DMS114 treated with DMSO at 0.1 percent for 48 hours (cell line): ENCODE data around the gene LRRFIP1.
"Not testable (repeated sequence)": the region's sequence is repeated elsewhere in the genome, so short reads cannot be mapped to it uniquely, and the experiment has no call there.

ENCODE experiments used
- DNase-seq: peaks from one replicate; lab custom pipeline; 2025; ENCODE audit not compliant: unreplicated experiment; lab: John Stamatoyannopoulos, UW

The LRRFIP1 gene

GRCh38 chr2:237765875-237766274 lies 138.5 kb downstream of the LRRFIP1 start:
- DNase-seq: no peak

- DNase-seq: no peak
Measured at GRCh38 chr2:237766340-237766739, 139.0 kb downstream of the LRRFIP1 start.

GRCh38 chr2:237772513-237772912 lies 145.1 kb downstream of the LRRFIP1 start:
- no peak for DNase-seq

GRCh38 chr2:237773826-237774225 lies 146.4 kb downstream of the LRRFIP1 start:
- no peak for DNase-seq

GRCh38 chr2:237774811-237775553 lies 147.6 kb downstream of the LRRFIP1 start:
- DNase-seq: peak; percentile 32

GRCh38 chr2:237779521-237779920 lies 152.1 kb downstream of the LRRFIP1 start:
- no peak for DNase-seq

- no peak for DNase-seq
Measured at GRCh38 chr2:237782181-237782580, 154.8 kb downstream of the LRRFIP1 start.

- DNase-seq: not testable (repeated sequence)
Measured at GRCh38 chr2:237783678-237784077, 156.3 kb downstream of the LRRFIP1 start.

- no peak for DNase-seq
Measured at GRCh38 chr2:237786936-237787335, 159.5 kb downstream of the LRRFIP1 start.

- DNase-seq: no peak
Measured at GRCh38 chr2:237790353-237790752, 163.0 kb downstream of the LRRFIP1 start.

- DNase-seq: no peak
Measured at GRCh38 chr2:237791977-237792727, 164.8 kb downstream of the LRRFIP1 start.

GRCh38 chr2:237797253-237797652 lies 169.9 kb downstream of the LRRFIP1 start:
- no peak for DNase-seq

- no peak for DNase-seq
Measured at GRCh38 chr2:237798236-237799059, 171.1 kb downstream of the LRRFIP1 start, which contains the start of gene RBM44. RBM44 (plus strand) TSS chr2:237798779; CDS start chr2:237813610, 14,831 bp downstream.

- no peak for DNase-seq
Measured at GRCh38 chr2:237799060-237799428, 171.7 kb downstream of the LRRFIP1 start.

- DNase-seq: no peak
Measured at GRCh38 chr2:237801466-237801865, 174.1 kb downstream of the LRRFIP1 start.

GRCh38 chr2:237806334-237806733 lies 178.9 kb downstream of the LRRFIP1 start:
- no peak for DNase-seq

- DNase-seq: no peak
Measured at GRCh38 chr2:237815637-237816036, 188.2 kb downstream of the LRRFIP1 start.

GRCh38 chr2:237816531-237816930 lies 189.1 kb downstream of the LRRFIP1 start:
- no peak for DNase-seq

- no peak for DNase-seq
Measured at GRCh38 chr2:237818066-237818473, 190.7 kb downstream of the LRRFIP1 start.

GRCh38 chr2:237819231-237819630 lies 191.8 kb downstream of the LRRFIP1 start:
- no peak for DNase-seq

GRCh38 chr2:237820421-237820820 lies 193.0 kb downstream of the LRRFIP1 start:
- DNase-seq: no peak
